Nephron (organoid): ENCODE results near the gene CTNND2.

Experiments
- H3K27ac Mint-ChIP-seq, 3 experiments: 2 replicates each; pipeline ENCODE4 v1.8.0; 2020; ENCODE audit warnings: mixed read lengths in 3 of 3, mild to moderate bottlenecking in 2 of 3, moderate library complexity in 1 of 3
- H3K27me3 Mint-ChIP-seq: 2 replicates; pipeline ENCODE4 v1.8.0; 2021; ENCODE audit warnings: low read depth, mild to moderate bottlenecking, moderate library complexity, mixed read lengths
- H3K36me3 Mint-ChIP-seq: 2 replicates; pipeline ENCODE4 v1.8.0; 2020; ENCODE audit warnings: low read depth, mixed read lengths
- H3K4me1 Mint-ChIP-seq: 2 replicates; pipeline ENCODE4 v1.8.0; 2020; ENCODE audit warnings: mixed read lengths
- H3K4me3 Mint-ChIP-seq, 3 experiments: 2 replicates each; pipeline ENCODE4 v1.8.0; 2020; ENCODE audit warnings: mild to moderate bottlenecking in 3 of 3, mixed read lengths in 3 of 3, moderate library complexity in 2 of 3
- H3K9me3 Mint-ChIP-seq: 2 replicates; pipeline ENCODE4 v1.8.0; 2020; ENCODE audit warnings: mixed read lengths
- CTCF ChIP-seq, 3 experiments: fragments of 200-600 bp; sonication (generic); IDR thresholded peaks; one replicate each; pipeline ENCODE4 v1.5.0; 2021; ENCODE audit warnings: antibody characterized with exemption in 3 of 3; ENCODE audit not compliant: unreplicated experiment in 3 of 3

Gene CTNND2

GRCh38 chr5:11792621-11793020, 111.6 kb downstream of the CTNND2 start:
- no peaks in the 10 kb centered on the region for H3K4me1 Mint-ChIP-seq
- no peaks in the 10 kb centered on the region for H3K36me3 Mint-ChIP-seq
- no peak for TF ChIP-seq CTCF (IDR thresholded peaks at IDR 0.05; ENCODE audit: unreplicated experiment in 3 of 3)
- H3K4me3 Mint-ChIP-seq = no peak overlapping the region
- no peaks in the 10 kb centered on the region for H3K27me3 Mint-ChIP-seq
- no peaks in the 10 kb centered on the region for H3K9me3 Mint-ChIP-seq
- no peak overlapping the region for H3K27ac Mint-ChIP-seq

DNA sequence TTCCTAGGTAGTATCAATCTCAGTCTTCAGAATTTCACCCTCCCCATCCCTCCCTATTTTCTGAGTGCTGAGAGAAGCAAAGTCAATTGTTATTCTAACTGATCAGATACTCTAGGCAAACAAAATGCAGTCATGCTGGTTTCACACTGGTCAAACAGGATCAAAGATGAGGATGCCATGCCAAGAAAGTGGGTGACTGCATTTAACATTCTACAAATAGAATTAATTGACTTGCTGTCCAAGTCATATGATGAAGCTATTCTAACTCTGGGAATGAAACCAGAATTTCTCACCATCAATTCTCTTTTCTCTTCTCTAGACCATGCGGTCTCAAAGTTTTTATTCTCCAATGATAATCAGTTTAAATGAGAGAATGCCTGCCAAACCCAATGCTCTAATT, 112.5 kb downstream of the CTNND2 start:
- no peaks in the 10 kb centered on the region for H3K27me3 Mint-ChIP-seq
- no peak overlapping the region for H3K27ac Mint-ChIP-seq
- no peaks in the 10 kb centered on the region for H3K9me3 Mint-ChIP-seq
- H3K4me1 Mint-ChIP-seq = no peaks in the 10 kb centered on the region
- no peaks in the 10 kb centered on the region for H3K36me3 Mint-ChIP-seq
- no peak overlapping the region for H3K4me3 Mint-ChIP-seq
- TF ChIP-seq CTCF (IDR thresholded peaks at IDR 0.05; ENCODE audit: unreplicated experiment in 3 of 3) = no peak

GRCh38 chr5:11790201-11790600, 114.0 kb downstream of the CTNND2 start:
- Mint-ChIP-seq H3K27ac (no peak overlapping the region), H3K4me3 (no peak overlapping the region), H3K4me1 (no peaks in the 10 kb centered on the region), H3K27me3 (no peaks in the 10 kb centered on the region), H3K36me3 (no peaks in the 10 kb centered on the region), H3K9me3 (no peaks in the 10 kb centered on the region)
- no peak for TF ChIP-seq CTCF (IDR thresholded peaks at IDR 0.05; ENCODE audit: unreplicated experiment in 3 of 3)

- peaks cover 2% of the 10 kb centered on the region for H3K4me1 Mint-ChIP-seq
- H3K36me3 Mint-ChIP-seq = no peaks in the 10 kb centered on the region
- no peaks in the 10 kb centered on the region for H3K27me3 Mint-ChIP-seq
- H3K27ac Mint-ChIP-seq = no peak overlapping the region
- H3K4me3 Mint-ChIP-seq = no peak overlapping the region
- peaks cover 2% of the 10 kb centered on the region for H3K9me3 Mint-ChIP-seq
- TF ChIP-seq CTCF (IDR thresholded peaks at IDR 0.05; ENCODE audit: unreplicated experiment in 3 of 3) = no peak
These were observed 118.4 kb downstream of the CTNND2 start for GRCh38 chr5:11785771-11786352.

GRCh38 chr5:11780641-11781345, 123.5 kb downstream of the CTNND2 start:
- TF ChIP-seq CTCF (IDR thresholded peaks at IDR 0.05; ENCODE audit: unreplicated experiment in 3 of 3) = no peak
- no peaks in the 10 kb centered on the region for H3K36me3 Mint-ChIP-seq
- peaks cover 2% of the 10 kb centered on the region for H3K9me3 Mint-ChIP-seq
- H3K4me3 Mint-ChIP-seq = no peak overlapping the region
- H3K27me3 Mint-ChIP-seq = peaks cover 7% of the 10 kb centered on the region
- H3K4me1 Mint-ChIP-seq = peaks cover 5% of the 10 kb centered on the region
- H3K27ac Mint-ChIP-seq = no peak overlapping the region

DNA sequence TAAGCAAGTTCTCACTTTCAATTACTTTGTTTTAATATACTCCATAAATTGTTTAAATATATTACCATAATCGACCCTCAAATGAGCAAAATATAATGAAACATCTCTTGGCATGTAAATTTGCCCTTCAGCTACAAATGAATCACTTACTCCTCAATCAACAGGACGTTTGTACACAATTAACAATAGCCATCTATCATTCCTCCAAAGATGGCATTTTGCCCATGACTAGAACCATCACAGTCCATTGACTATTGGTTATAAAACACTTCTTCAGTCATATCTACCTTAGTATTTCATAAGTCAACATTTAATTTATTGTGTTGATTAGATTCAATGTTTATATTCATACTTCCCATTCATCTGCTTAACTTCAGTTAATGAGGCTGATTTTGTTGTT, 127.2 kb downstream of the CTNND2 start:
- H3K27me3 Mint-ChIP-seq = peaks cover 10% of the 10 kb centered on the region
- H3K27ac Mint-ChIP-seq = no peak overlapping the region
- H3K36me3 Mint-ChIP-seq = no peaks in the 10 kb centered on the region
- no peak for TF ChIP-seq CTCF (IDR thresholded peaks at IDR 0.05; ENCODE audit: unreplicated experiment in 3 of 3)
- H3K4me3 Mint-ChIP-seq = no peak overlapping the region
- no peaks in the 10 kb centered on the region for H3K9me3 Mint-ChIP-seq
- H3K4me1 Mint-ChIP-seq = peaks cover 5% of the 10 kb centered on the region
